HEK293T (cell line): ENCODE data around the gene PPY.

ENCODE experiments used
- CTCF ChIA-PET: fragments of 350-600 bp; formaldehyde crosslinking; extraction: SDS; loops from one replicate; lab custom pipeline; 2021; ENCODE audit warnings: antibody characterized with exemption, inconsistent platforms; lab: Yijun Ruan, JAX
- POLR2A ChIA-PET: fragments of 350-600 bp; formaldehyde crosslinking; extraction: SDS; loops from one replicate; lab custom pipeline; 2020; ENCODE audit warnings: antibody characterized with exemption, inconsistent platforms; lab: Yijun Ruan, JAX
- DNase-seq: peaks from one replicate; pipeline ENCODE4 v3.0.0; 2012; ENCODE audit warnings: mixed read lengths; ENCODE audit errors: extremely low spot score
- ARNT ChIP-seq: fragments of 450-650 bp; IDR thresholded peaks from 2 replicates; pipeline ENCODE4 v1.6.1; 2017; ENCODE audit warnings: mild to moderate bottlenecking
- BHLHE40 ChIP-seq: fragments of 450-650 bp; IDR thresholded peaks from 2 replicates; pipeline ENCODE4 v1.6.1; 2016; ENCODE audit warnings: mild to moderate bottlenecking, moderate library complexity, borderline replicate concordance
- CTBP1 ChIP-seq: fragments of 450-650 bp; IDR thresholded peaks from 2 replicates; pipeline ENCODE4 v1.6.1; 2016; ENCODE audit warnings: borderline replicate concordance
- ELF4 ChIP-seq: fragments of 450-650 bp; IDR thresholded peaks from 2 replicates; pipeline ENCODE4 v1.6.1; 2017; ENCODE audit warnings: antibody characterized with exemption
- FOXA1 ChIP-seq: fragments of 450-650 bp; IDR thresholded peaks from 2 replicates; pipeline ENCODE4 v1.6.1; 2016; ENCODE audit warnings: mild to moderate bottlenecking
- FOXK2 ChIP-seq: fragments of 450-650 bp; IDR thresholded peaks from 2 replicates; pipeline ENCODE4 v1.6.1; 2016; ENCODE audit warnings: mild to moderate bottlenecking
- FOXM1 ChIP-seq: fragments of 450-650 bp; IDR thresholded peaks from 2 replicates; pipeline ENCODE4 v1.6.1; 2017; ENCODE audit warnings: mild to moderate bottlenecking, borderline replicate concordance
- HDGF ChIP-seq: fragments of 450-650 bp; IDR thresholded peaks from 2 replicates; pipeline ENCODE4 v1.6.1; 2017; ENCODE audit warnings: antibody characterized with exemption, borderline replicate concordance
- L3MBTL2 ChIP-seq: fragments of 450-650 bp; conservative IDR thresholded peaks from 2 replicates; pipeline ENCODE4 v1.6.1; 2016; ENCODE audit warnings: mild to moderate bottlenecking
- LEF1 ChIP-seq: fragments of 450-650 bp; IDR thresholded peaks from 2 replicates; pipeline ENCODE4 v1.6.1; 2017; ENCODE audit warnings: mild to moderate bottlenecking, borderline replicate concordance
- NFRKB ChIP-seq: fragments of 450-650 bp; IDR thresholded peaks from 2 replicates; pipeline ENCODE4 v1.6.1; 2016; ENCODE audit warnings: mild to moderate bottlenecking, moderate library complexity
- SP1 ChIP-seq: fragments of 450-650 bp; IDR thresholded peaks from 2 replicates; pipeline ENCODE4 v1.6.1; 2017
- SUZ12 ChIP-seq: fragments of 450-650 bp; IDR thresholded peaks from 2 replicates; pipeline ENCODE4 v1.6.1; 2016; ENCODE audit warnings: mild to moderate bottlenecking
- TARDBP ChIP-seq: fragments of 450-650 bp; IDR thresholded peaks from 2 replicates; pipeline ENCODE4 v1.6.1; 2016
- ZNF384 ChIP-seq: fragments of 450-650 bp; IDR thresholded peaks from 2 replicates; pipeline ENCODE4 v1.6.1; 2016
- TF ChIP-seq, protein P1 (sequence below): fragments of 450-650 bp; IDR thresholded peaks from 2 replicates; pipeline ENCODE4 v1.6.1; 2016

PPY gene

DNA sequence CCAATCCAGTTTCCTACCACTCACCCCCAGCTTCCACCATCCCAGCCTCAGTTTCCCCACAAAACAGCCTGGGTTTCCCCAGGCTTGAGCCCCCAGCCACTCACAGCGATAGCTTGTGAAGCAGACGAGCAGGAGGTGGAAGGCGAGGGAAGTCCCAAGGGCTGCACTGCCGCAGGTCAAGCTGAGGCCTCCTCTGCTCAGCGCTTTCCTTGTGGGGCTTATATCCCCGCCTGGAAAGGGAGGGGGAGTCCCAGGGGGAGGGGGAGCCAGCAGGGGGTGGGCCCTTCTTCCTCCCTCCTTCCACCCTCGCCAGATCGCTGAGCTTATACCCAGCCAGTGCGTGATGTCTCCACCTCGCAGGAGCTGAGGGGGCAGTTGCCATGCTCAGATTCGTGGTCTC is 11.5 kb upstream of the PPY start, which contains the start of gene PYY:
Gene PYY, minus strand, starts transcription at position 195 of the 400 bp plus-strand sequence. CDS start 457 bp downstream, outside the sequence.
- no peak for DNase-seq
- TF ChIP-seq ELF4 (no peak), FOXM1 (no peak), CTBP1 (no peak), SP1 (no peak), TARDBP (no peak)
- CTCF ChIA-PET = no interaction called here
- POLR2A ChIA-PET = interaction anchor here (1.0 to 1.6 kb wide), 2 partner anchors 8 to 30 kb away, joined by 3 to 5 read pairs; no protein-coding TSS in a partner anchor

- POLR2A ChIA-PET = no interaction called here
- no peak for DNase-seq
- CTCF ChIA-PET = interaction anchor here (1.0 kb wide), 1 partner anchor 12 kb away, joined by 3 read pairs; no protein-coding TSS in a partner anchor
- TF ChIP-seq SUZ12 (no peak), NFRKB (no peak), HDGF (no peak), ELF4 (no peak), L3MBTL2 (no peak), CTBP1 (no peak), ZNF384 (no peak), LEF1 (no peak), FOXA1 (no peak), ARNT (no peak), TARDBP (no peak), FOXK2 (no peak), FOXM1 (no peak), SP1 (no peak), BHLHE40 (no peak)
- TF ChIP-seq, protein P1, sequence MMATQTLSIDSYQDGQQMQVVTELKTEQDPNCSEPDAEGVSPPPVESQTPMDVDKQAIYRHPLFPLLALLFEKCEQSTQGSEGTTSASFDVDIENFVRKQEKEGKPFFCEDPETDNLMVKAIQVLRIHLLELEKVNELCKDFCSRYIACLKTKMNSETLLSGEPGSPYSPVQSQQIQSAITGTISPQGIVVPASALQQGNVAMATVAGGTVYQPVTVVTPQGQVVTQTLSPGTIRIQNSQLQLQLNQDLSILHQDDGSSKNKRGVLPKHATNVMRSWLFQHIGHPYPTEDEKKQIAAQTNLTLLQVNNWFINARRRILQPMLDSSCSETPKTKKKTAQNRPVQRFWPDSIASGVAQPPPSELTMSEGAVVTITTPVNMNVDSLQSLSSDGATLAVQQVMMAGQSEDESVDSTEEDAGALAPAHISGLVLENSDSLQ = no peak
Measured at GRCh38 chr17:43952724-43953666, 10.7 kb upstream of the PPY start.

DNA sequence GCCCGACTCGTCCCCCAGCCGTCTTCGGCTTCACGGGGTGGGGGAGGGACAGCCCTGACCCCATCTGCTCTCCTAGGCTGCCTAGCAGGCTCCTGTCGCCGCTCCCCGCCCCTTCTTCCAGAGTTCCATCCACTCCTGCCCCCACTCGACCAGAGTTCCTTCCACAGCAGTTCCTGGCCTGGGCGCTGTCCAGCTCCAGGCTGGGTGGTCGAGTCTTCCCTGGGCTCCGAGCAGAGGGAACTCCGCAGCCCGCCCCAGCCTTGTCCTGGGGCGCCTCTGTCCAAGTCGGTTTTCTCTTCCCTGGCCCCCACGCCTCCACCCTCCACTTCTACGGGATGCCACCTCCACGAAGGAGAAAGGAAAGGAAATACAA is 10.1 kb upstream of the PPY start:
- ChIA-PET POLR2A (interaction anchor here (0.6 kb wide), 1 partner anchor 35 kb away, joined by 3 read pairs; no protein-coding TSS in a partner anchor), CTCF (interaction anchor here (1.0 kb wide), 1 partner anchor 12 kb away, joined by 3 read pairs; no protein-coding TSS in a partner anchor)
- TF ChIP-seq FOXA1 (no peak), FOXK2 (no peak), TARDBP (no peak), NFRKB (no peak), CTBP1 (no peak), SUZ12 (no peak), ELF4 (no peak)
- TF ChIP-seq, protein P1 = no peak
- DNase-seq = no peak

- no peak for DNase-seq
- ChIA-PET POLR2A (interaction anchor here (0.6 kb wide), 1 partner anchor 36 kb away, joined by 3 read pairs; no protein-coding TSS in a partner anchor), CTCF (interaction anchor here (1.0 kb wide), 1 partner anchor 11 kb away, joined by 3 read pairs; no protein-coding TSS in a partner anchor)
- no peak for TF ChIP-seq FOXM1
- TF ChIP-seq HDGF = no peak
- no peak for TF ChIP-seq NFRKB
- no peak for TF ChIP-seq FOXA1
- TF ChIP-seq CTBP1 = no peak
- no peak for TF ChIP-seq ARNT
- TF ChIP-seq, protein P1 = no peak
- TF ChIP-seq ZNF384 = no peak
- TF ChIP-seq L3MBTL2 = no peak
- no peak for TF ChIP-seq BHLHE40
- no peak for TF ChIP-seq SUZ12
- TF ChIP-seq LEF1 = no peak
- no peak for TF ChIP-seq ELF4
- TF ChIP-seq TARDBP = no peak
Measured at GRCh38 chr17:43951750-43952149, 9.5 kb upstream of the PPY start.

DNA sequence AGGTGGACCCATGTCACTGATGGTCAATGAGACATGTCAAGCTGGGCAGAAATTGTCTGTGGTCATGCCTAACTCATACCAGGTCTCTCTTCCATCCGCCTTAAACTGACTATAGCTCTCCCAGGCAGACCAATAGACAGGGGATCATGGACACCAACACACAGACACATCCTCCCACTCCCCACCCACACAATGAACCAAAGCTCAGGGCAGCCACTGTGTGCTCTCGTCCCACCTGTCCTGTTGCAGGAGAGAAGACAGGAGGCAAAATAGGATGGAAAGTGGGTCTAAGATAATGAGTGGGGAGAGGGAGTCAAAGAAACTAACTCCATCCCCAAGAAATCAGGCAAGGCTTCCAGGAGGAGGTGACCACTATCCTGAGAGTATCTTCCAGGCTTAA is 8.3 kb upstream of the PPY start:
- TF ChIP-seq FOXM1 (no peak), ELF4 (no peak), LEF1 (no peak), L3MBTL2 (no peak), CTBP1 (no peak), TARDBP (no peak), HDGF (no peak), ARNT (no peak), BHLHE40 (no peak), SUZ12 (no peak), NFRKB (no peak), FOXK2 (no peak), FOXA1 (no peak), SP1 (no peak), ZNF384 (no peak)
- TF ChIP-seq, protein P1 = no peak
- POLR2A ChIA-PET = interaction anchor here (2.1 kb wide), 1 partner anchor 12 kb away, joined by 9 read pairs; no protein-coding TSS in a partner anchor
- DNase-seq = no peak
- CTCF ChIA-PET = interaction anchor here (0.6 kb wide), 1 partner anchor 16 kb away, joined by 4 read pairs; no protein-coding TSS in a partner anchor
